ENCODE measurements around the gene MAD1L1. TPM values are rescaled to one million over a fixed set of nuclear protein-coding genes. Genes with fewer than 3 reads are reported as not detected.

Gene MAD1L1
- total RNA-seq, 4 donors from 2014 or later, result 22.3 to 56.6 (median 35.0) TPM

GRCh38 chr7:2149672-2150444, 82.9 kb downstream of the MAD1L1 start:
- Histone ChIP-seq H3K27me3 (no peaks in the 10 kb centered on the region), H3K9me3 (no peaks in the 10 kb centered on the region), H3K4me1 (no peaks in the 10 kb centered on the region), H3K27ac (no peak overlapping the region), H3K4me3 (no peak overlapping the region), H3K36me3 (peaks cover 0 to 42% of the 10 kb centered on the region in 2 donors)
- TF ChIP-seq POLR2A (IDR thresholded peaks at IDR 0.05), result no peak
- no peak for TF ChIP-seq POLR2AphosphoS5 (IDR thresholded peaks at IDR 0.05)
- no peak for TF ChIP-seq EP300 (IDR thresholded peaks at IDR 0.05)
- TF ChIP-seq CTCF (IDR thresholded peaks at IDR 0.05), result no peak
- no peak for ATAC-seq
- 88 to 89% methylated on average over 3 to 7 of the region's 29 CpGs for WGBS, 2 donors (ENCODE audit: low coverage in 1 of 2)

- no peak for TF ChIP-seq EP300 (IDR thresholded peaks at IDR 0.05)
- no peak for TF ChIP-seq POLR2A (IDR thresholded peaks at IDR 0.05)
- no peak for TF ChIP-seq POLR2AphosphoS5 (IDR thresholded peaks at IDR 0.05)
- no peak for TF ChIP-seq CTCF (IDR thresholded peaks at IDR 0.05)
- no peaks in the 10 kb centered on the region for H3K27me3 ChIP-seq
- H3K4me3 ChIP-seq, result no peak overlapping the region
- no peaks in the 10 kb centered on the region for H3K9me3 ChIP-seq
- peaks cover 0 to 53% of the 10 kb centered on the region in 2 donors for H3K36me3 ChIP-seq
- no peaks in the 10 kb centered on the region for H3K4me1 ChIP-seq
- no peak overlapping the region for H3K27ac ChIP-seq
- WGBS, 2 donors (ENCODE audit: low coverage in 1 of 2), result 100% methylated on average over 4 of the region's 7 CpGs; no CpG with 5 or more reads in 1 of the 2 donors
- ATAC-seq, result no peak
Measured at GRCh38 chr7:2148814-2149213, 83.9 kb downstream of the MAD1L1 start.

- peaks cover 0 to 59% of the 10 kb centered on the region in 2 donors for H3K36me3 ChIP-seq
- H3K4me1 ChIP-seq, result no peaks in the 10 kb centered on the region
- H3K27me3 ChIP-seq, result no peaks in the 10 kb centered on the region
- WGBS, 2 donors (ENCODE audit: low coverage in 1 of 2), result 100% methylated on average over 3 of the region's 11 CpGs; no CpG with 5 or more reads in 1 of the 2 donors
- no peak overlapping the region for H3K4me3 ChIP-seq
- no peak overlapping the region for H3K27ac ChIP-seq
- no peak for TF ChIP-seq POLR2AphosphoS5 (IDR thresholded peaks at IDR 0.05)
- no peak for ATAC-seq
- no peaks in the 10 kb centered on the region for H3K9me3 ChIP-seq
Measured at GRCh38 chr7:2148189-2148588, 84.6 kb downstream of the MAD1L1 start.

GRCh38 chr7:2146676-2147472, 85.9 kb downstream of the MAD1L1 start:
- Histone ChIP-seq H3K4me1 (no peaks in the 10 kb centered on the region), H3K9me3 (no peaks in the 10 kb centered on the region), H3K4me3 (no peak overlapping the region), H3K27ac (no peak overlapping the region), H3K27me3 (no peaks in the 10 kb centered on the region), H3K36me3 (peaks cover 0 to 63% of the 10 kb centered on the region in 2 donors)
- no CpG with 5 or more reads among the region's 35 CpGs for WGBS, 2 donors (ENCODE audit: low coverage in 1 of 2)
- no peak for ATAC-seq
- TF ChIP-seq EP300 (IDR thresholded peaks at IDR 0.05) (no peak), POLR2A (IDR thresholded peaks at IDR 0.05) (no peak), CTCF (IDR thresholded peaks at IDR 0.05) (no peak), POLR2AphosphoS5 (IDR thresholded peaks at IDR 0.05) (no peak)

- no peak for ATAC-seq
- WGBS, 2 donors (ENCODE audit: low coverage in 1 of 2), result 88 to 98% methylated on average over 20 to 23 of the region's 42 CpGs
- H3K27ac ChIP-seq, result no peak overlapping the region
Measured at GRCh38 chr7:2145835-2146580, 86.7 kb downstream of the MAD1L1 start.

More at GRCh38 chr7:2145835-2146580, 86.7 kb downstream of the MAD1L1 start:
- Histone ChIP-seq H3K4me1 (no peaks in the 10 kb centered on the region), H3K4me3 (no peak overlapping the region), H3K9me3 (no peaks in the 10 kb centered on the region), H3K36me3 (peaks cover 0 to 63% of the 10 kb centered on the region in 2 donors), H3K27me3 (no peaks in the 10 kb centered on the region)
- no peak for TF ChIP-seq CTCF (IDR thresholded peaks at IDR 0.05)
- no peak for TF ChIP-seq POLR2A (IDR thresholded peaks at IDR 0.05)
- TF ChIP-seq POLR2AphosphoS5 (IDR thresholded peaks at IDR 0.05), result no peak
- no peak for TF ChIP-seq EP300 (IDR thresholded peaks at IDR 0.05)
